Fibroblast of skin of back (primary cell): Measurements from ENCODE around the gene TNKS2.
A peak's percentile ranks its signal among the peaks of the same experiment; 100 is the strongest.
"Not testable (repeated sequence)": the region's sequence is repeated elsewhere in the genome, so short reads cannot be mapped to it uniquely, and the experiment has no call there.

Experiments used
- DNase-seq: peaks from one replicate; pipeline ENCODE4 v3.0.0-alpha.2; 2013

TNKS2 gene

DNA sequence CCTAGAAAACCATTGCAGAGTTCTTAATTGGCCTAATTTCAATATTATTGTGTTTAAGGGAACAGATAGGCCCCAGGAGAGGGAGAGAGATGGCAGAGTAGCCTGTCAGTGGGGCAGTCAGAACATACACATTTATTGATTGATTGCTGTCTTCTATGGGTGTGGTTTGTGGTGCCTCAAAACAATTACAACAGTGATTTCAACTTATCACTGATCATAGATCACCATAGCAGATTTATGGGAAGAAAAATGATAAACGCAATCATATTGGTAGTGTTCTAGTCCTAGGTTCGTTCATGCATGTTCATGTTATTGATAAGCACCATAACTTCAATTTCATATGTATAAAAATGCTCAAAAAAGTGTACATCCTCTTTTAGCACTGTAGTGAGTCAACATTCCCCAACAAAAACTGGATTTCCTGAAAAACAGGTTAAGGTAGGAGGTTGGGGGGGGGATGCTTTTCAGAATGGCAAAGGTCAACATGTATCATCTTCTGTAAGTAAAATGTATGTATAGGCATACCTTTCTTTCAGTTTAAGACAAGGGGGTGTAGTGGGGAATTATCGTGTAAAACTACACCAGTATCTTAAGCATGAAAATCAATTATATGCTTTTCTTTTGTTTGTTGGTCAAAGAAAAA is 1.1 kb upstream of the TNKS2 start:
- no peak for DNase-seq

DNA sequence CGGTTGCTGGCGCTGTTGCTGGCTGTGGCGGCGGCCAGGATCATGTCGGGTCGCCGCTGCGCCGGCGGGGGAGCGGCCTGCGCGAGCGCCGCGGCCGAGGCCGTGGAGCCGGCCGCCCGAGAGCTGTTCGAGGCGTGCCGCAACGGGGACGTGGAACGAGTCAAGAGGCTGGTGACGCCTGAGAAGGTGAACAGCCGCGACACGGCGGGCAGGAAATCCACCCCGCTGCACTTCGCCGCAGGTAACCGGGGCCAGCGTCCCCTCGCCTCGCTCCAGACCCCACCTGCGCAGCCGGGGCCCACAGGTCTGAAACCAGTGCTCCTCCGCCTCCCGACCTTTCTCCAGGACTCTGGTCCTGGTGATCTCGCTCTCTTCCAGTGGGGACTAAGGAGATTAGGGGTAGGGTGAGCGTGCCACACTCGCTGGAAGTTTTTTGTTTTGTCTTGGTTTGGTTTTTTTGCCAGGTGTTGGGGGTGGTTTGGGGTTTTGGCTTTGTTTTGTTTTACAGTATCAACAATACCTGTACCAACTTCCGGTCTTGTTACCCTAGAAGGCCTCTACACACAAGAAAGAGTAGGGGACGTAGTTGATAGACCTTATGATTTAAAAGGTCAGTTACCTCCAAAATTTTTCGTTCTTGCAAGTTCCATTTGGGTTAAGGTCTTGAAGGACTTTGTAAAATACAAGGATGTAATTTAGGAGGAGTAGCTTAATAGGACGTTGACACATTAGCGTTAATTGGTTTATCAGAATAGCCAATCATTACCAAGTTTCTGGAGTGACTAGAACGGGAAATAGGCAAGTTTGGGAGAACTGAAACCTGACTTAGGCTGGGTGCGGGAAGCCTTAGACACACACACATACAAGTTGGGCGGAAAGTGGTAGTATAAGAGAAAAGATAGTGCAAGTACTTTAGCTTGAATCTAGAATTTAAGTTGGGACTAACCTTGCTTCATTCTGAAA is 704 bp downstream of the TNKS2 start:
- peak; percentile 40 for DNase-seq

DNA sequence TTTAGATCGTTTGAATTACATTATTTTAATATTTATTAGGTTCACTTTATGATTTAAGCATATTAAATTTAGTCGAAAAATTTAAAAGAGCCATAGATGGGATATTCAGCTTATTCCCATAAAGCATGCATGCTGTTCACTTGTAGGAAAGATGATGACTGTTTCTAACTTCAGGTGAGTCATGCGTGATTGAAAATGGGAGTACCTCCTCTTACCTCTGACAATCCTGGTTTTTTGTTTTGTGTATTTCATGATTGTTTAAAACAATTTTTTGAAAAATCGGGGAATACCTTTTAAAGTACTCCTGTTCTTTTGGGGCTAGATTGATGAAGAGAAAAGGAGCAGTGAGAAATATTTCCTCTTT is 1.4 kb downstream of the TNKS2 start:
- DNase-seq, result peak; percentile 12

DNA sequence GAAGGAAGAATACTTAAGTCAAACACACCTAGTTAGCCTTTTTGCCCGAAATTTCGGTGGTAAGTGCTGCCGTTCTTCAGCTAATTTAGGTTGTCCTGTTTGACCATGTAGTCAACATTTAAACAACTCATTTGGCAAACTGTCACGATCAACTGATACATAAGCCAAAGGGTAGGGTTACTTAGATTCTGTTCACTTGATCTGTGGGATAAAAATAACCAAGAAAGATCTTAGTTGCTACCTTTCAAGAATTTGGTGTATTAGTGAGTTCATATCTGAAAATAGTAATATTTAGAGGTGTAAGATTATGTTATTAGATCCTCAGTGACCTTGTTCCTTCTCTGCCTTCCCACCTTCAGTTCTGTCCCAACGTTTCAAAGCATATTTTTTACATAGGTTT is 2.0 kb downstream of the TNKS2 start:
- no peak for DNase-seq

DNA sequence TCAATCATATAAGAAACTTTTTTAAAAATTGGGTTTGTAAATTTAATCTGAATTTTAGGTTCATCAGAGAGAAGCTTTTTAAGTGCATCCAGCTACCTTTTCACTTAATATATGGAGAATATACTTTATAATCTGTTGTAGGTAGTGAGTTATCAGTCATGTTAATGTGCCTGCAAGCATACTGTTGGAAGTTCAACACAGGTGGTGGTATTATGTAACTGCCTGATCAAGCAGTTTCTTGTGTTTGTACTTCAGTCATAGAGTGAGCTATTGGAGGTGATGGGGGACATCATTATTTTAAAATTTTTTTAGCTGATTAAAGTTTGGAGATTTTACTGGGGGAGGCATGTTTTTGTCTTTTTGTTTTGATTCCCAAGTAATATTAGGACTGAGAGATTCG is 2.5 kb downstream of the TNKS2 start:
- DNase-seq, result no peak

DNA sequence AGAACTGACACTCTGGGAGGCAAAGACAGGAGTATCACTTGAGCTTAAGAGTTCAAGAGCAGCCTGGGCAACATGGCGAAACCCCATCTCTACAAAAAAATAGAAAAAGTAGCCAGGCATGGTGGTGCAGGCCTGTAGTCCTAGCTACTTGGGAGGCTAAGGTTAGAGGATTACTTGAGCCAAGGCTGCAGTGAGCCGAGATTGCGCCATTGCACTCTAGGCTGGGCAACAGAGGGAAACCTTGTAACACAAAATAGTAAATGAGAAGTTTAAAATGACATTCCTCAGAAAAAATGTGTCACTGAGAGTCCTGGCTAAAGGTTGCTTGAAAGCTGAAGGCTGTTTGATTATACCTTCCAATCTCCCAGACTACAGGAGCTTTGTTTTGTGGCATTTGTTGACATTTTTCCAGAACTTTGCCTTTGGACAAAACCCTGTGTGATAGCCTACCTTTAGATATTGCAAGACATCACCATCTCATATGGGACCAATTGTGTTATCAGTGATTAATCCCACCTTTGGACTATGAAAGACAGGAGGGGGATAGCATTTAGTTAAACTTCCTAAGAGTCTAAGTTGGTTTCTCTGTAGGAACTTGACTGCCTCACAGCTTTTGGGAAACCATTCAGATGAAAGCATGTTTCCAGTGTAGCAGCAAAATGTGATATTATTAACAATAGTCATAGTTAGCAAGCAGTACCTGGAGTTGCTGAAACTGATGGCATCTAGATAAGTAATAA is 5.3 kb downstream of the TNKS2 start:
- DNase-seq, result no peak

DNA sequence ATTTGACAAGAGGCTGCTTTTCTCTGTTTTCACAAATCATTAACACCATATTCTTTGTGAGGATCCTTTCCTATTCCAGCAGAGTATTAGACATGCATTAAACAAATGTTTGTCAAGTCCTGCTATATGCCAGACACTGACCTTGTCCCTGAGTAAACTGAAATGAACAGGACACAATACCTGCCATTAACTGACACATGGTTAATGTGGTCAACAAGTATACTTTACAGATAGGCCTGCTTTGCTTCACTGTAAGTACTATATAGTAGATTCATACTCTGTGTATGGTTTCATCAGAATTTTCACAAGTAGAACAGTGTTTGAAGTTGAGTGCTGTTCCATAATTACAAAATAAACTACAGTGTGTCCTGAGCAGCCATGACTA is 5.9 kb downstream of the TNKS2 start:
- no peak for DNase-seq

DNA sequence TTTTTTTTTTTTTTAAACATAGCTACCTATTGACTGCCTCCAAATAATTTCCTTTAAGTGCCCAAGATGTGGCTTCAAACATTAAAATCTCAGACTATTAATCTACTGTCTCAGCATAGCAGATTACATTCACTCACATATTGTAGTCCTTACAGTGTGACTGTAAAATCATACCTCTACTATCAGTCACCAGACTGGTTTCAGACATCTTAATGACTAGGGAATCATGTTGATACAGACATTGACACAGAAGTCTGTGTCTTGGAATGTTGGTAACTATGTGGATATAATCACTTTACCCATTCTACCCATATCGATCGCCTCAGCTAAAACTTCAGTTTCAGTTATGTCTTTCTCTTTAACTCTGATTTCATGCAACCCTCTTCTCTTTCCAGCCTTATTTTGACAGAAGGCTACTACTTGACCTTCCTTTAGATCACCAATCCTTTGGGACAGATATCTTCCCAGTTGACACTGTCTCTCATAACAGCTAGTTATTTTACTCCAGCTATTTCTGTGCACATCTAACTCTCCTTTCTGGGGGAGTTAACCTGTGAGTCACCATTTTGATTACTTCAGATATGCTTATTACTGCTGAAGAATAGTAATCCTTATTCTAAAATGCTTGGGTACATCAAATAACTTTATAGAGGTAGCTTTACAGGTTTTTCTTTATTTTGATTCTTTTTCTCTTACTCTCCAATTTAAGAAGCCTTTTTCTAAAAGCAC is 7.0 kb downstream of the TNKS2 start:
- DNase-seq, result no peak

DNA sequence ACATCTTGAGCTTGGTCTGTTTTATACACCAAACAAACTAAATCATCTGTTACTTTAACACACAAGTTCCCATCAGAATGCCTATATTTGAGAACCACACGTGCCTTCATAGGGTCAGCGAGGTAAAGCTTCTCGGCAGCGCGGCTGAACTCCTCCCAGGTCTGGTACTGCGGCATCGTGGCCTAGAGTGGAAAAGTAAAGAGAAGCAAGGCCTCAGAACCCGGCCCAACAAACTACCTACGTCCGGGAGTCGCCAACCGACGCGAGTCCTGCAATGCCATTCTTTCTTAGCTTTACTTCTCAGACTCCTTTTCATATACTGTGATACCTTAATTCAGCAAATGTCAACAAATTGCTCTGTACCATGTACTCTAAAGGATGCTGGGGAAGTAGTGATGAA is 9.0 kb downstream of the TNKS2 start:
- DNase-seq, result not testable (repeated sequence)

DNA sequence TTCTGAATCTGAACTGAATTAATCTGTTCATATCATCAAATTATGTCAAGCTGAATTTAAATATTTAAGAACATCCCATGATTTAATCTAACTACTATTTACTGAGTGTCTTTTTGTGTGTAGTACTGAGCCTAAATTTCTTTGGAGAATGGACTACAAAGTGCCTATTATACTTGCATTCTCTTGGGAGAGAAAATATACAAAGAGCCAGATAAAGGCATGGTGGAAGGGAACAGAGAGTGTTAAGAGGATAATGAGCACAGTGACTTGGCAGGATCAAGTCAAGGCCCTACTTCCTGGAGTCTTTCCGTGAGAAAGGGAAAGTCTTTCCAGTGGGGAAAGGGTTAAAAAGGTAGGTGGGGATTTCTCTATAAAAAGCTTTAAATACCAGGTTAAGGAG is 15.0 kb downstream of the TNKS2 start:
- DNase-seq, result no peak

DNA sequence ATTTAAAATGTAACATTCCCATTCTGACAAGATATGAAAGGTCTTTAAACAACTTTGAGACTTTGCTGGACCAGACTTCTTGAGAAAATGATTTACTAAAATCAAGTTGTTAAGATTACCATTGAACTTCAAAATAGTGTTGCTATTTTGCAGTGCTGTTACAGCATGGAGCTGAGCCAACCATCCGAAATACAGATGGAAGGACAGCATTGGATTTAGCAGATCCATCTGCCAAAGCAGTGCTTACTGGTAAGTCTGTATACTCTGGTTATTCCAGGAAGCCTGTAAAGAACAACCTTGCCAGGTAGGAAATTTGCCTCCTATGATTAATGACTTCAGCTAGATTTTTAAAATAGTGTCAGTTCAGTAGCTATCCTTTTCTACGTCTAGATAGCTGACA is 18.8 kb downstream of the TNKS2 start:
- DNase-seq, result no peak

DNA sequence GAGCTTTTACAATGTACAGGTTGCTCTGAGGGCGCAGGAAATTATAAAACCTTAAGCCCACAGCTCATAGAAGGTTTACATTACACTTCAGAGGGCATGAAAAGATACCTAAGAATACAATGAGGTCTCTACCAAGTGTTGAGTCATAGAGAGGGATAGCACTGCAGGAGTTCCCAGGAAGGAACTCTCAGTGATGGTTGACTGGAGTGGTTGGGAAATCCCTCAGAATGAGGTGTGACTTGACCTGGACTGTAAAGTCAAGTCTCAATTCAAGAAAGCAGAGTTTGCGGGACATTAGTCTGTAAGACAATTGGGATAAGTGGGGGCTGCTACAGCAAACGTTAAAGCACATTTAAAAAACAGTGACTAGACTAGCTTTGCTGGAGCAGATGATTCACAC is 21.9 kb downstream of the TNKS2 start:
- DNase-seq, result no peak

DNA sequence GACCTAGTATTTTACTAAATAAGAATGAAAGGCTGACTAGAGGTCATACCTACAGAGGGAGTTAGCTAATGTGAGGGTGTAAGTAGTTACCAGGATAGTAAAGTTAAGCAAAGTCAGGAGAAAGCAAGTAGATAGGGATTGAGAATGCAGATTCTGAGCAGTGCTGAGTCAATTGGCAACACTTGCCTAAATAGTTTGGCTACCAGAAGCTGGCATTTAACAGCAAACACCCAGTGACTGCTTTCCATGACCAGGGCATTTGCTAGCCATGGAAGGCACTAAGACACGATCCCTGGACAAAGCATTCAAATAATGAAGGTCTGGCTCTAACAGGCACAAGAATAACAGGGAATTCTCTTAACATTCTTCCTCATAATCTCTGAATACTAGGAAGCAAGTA is 25.9 kb downstream of the TNKS2 start:
- DNase-seq, result no peak

DNA sequence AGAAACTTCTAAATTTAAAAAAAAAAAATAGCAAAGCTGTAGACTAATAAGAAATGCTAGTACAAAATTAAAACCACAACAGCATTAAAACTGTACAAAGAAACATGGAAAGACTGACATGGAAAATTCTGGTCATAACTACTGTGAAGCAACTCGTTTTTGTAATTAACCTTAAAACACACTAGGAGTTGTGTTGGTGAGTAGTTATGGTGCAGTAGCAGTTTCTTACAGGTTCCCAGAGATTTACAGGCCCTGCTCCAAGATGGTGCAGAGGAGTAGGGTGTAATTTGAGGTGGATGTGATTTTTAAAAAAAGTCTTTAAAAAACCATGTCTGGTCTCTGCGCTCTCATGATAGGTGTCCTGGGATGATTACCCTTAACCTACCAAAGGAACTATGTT is 31.0 kb downstream of the TNKS2 start:
- DNase-seq, result no peak

DNA sequence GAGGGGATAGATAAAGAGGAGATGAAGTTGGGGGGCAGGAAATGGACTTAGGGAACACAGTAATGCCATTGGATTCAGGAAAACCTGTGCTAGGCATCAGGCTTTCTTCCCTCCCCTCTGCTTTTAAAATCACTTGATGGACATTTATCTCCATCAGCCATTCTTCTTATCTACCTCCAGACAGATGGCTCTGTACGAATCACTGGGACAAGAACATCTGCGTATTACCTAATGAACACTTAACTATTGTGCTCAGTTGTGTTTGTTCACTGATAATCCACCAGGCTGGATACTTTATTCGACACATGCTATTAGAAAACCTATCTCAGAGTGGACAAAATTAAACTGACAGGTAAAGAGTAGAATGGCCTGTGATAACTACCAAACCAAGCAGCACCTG is 40.0 kb downstream of the TNKS2 start:
- no peak for DNase-seq

DNA sequence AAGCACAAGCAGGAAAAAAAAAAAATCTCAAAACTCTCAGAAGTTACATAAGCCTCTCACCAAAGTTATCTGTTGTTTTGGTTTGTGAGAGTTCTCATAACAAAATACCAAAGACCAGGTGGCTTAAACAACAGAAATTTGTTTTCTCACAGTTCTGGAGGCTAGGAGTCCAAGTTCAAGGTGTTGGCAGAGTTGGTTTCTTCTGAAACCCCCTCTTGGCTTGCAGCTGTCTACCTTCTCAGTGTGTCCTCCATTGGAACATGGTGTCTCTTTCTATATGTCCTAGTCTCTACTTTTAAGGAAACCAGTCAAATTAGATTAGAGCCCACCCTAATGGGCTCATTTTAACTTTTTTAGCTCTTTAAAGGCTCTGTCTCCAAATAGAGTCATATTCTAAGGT is 44.9 kb downstream of the TNKS2 start:
- no peak for DNase-seq

DNA sequence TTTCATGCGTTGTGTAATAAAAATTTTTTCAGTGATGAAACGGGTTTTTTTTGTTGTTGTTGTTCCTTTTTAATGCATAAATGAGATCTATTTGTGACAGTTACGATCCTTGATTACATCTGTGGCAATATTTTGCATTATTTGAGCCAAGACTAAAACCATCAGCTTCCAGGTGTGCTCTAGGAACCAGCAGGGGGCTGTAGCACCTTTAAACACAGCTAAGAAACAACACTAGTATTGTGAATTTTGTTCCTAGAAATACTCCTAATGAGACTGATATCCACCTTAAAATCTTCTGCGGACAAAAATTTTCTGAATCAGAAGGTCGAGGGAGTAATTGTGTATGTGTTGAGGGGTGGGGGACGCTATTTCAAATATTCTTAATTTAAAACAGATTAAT is 58.4 kb downstream of the TNKS2 start:
- DNase-seq, result no peak

DNA sequence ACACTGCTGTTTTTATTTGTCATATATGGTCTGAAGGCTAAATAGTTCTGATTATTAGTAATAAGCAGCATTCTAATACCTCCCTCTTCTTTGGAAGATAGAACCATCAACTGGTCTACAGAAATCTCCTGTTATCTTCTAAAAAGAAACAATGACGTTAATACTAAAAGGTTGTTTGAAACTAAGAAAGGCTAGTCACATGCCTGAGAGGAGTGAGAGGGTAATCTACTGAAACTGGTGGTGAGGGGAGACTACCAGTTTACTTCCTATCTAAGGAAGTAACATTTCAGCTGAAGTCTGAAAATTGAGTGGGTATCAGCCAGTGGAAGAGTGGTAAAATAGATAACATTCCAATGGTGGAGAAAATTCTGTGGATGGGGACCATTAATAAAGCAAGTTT is 62.7 kb downstream of the TNKS2 start:
- no peak for DNase-seq

DNA sequence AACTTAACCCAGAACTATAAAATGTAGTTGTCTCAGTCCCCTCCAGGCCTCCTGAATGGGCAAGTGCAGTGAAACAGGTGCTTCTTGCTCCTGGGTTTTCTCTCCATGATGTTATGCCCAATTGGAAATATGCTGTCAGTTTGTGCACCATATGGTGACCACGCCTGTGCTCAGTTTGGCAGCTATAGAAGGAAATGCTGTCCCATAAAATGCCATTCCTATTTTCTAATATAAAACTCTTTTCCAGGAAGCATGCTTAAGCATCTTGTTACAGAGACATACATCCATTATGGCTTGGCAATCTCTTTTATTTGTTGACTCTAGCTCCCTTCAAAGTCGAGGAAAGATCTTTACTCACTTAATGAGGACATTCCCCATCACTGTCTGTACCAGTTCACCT is 65.9 kb downstream of the TNKS2 start:
- no peak for DNase-seq

DNA sequence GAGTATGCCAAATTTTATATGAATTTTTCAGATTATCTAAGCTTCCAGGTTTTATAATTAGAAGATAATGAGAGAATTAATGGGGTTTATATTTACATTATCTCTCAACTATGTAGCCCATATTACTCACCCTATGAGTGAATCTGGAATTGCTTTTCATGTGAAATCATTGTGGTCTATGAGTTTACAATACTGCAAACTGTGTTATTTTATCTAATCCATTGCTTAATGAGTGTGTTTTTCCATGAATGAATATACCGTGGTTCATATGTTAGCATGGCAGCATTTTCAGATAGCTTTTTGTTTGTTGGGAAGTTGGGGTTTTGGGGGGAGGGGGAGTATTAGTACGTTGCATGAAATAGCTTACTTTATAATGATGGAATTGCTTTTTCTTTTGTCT is 66.5 kb downstream of the TNKS2 start:
- DNase-seq, result no peak

DNA sequence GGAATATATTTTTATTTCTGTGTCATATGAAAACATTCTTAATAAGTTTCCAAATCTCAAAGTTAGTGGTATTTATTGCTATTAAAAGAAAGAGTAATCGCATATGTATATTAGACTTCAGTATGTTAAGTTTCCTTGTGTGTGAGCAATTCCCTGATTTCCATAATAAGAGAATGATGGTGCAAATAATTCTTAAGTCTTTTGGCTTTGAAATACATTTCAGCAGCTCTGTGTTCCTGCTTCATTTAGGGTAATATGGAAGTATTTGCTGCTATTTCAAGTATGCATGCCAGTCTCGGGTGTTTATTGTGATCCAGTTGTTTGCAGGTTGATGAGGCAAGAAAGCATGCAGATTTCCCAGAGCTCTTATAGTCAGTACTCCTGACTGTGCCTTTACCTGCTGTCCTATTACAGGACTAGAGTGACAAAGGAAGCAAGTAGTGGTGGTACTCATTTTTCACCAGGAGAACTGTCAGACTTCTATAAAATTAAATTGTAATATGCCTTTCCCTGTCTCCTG is 67.4 kb downstream of the TNKS2 start:
- DNase-seq, result no peak

DNA sequence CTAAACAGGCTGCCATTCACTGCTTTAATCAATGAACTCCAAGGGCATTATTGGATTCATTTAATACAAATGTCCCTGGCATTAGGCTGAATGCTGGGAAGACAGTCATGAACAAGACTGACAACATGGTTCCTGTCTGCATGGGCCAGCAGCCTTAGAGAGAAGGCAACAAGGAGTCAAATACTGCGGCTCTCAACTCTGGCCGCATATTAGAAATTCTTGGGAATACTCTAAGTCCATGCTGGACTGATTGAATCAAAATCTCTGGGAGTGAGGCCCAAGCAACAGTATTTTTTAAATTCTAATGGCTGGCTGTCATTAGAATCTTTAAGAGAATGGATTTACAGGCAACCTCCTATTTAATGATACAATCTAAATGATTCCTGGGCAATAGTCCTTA is 76.9 kb downstream of the TNKS2 start:
- DNase-seq, result no peak

DNA sequence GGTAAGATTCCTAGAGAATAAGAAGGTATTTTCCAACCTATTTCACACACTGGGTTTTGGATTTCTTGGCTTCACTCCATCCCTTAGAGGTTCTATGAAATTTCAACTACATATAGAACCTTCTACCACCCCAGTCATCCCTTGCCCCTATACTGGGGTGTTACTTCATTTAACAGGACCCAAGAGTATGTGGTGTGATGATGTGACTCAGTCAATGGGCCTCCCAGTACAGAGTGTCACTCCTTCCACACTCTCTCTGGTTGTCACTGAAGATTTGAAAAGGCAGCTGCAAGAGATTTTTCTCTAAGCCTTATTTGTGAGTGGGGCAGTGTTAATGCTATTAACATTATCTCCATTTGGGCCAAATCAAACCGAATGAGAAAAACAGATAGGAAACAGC is 77.6 kb downstream of the TNKS2 start:
- DNase-seq, result no peak
